Activated CD4-positive, alpha-beta T cell treated with anti-CD3 and anti-CD28 coated beads for 1 hour (primary cell): ENCODE measurements around the gene KRT34.

Experiments used
- DNase-seq: peaks from one replicate; pipeline ENCODE4 v3.0.0-alpha.2; 2020

Gene KRT34

GRCh38 chr17:41328207-41328606 is 53.9 kb downstream of the KRT34 start:
- DNase-seq = no peak
